SK-N-SH (cell line): Measurements from ENCODE around the gene DVL2. TPM values are rescaled to one million over a fixed set of nuclear protein-coding genes. Genes with fewer than 3 reads are reported as not detected.

Experiments used
- CTCF ChIA-PET: fragments of 300-600, 350-600 bp; formaldehyde crosslinking; extraction: SDS; loops from one replicate; lab custom pipeline; 2021; lab: Yijun Ruan, JAX
- POLR2A ChIA-PET: fragments of 350-600 bp; sonication (Branson Sonifier 250); formaldehyde crosslinking; extraction: SDS; loops from one replicate; lab custom pipeline; 2020; ENCODE audit warnings: antibody characterized with exemption, inconsistent platforms; lab: Yijun Ruan, JAX
- DNase-seq: peaks from one replicate; pipeline ENCODE4 v3.0.0; 2012
- H2AFZ ChIP-seq: fragments of 200-600 bp; sonication (generic); 2 replicates; pipeline ENCODE4 v1.8.1; 2016; ENCODE audit warnings: antibody characterized with exemption, mild to moderate bottlenecking, low read depth
- H3F3A ChIP-seq: fragments of 200-600 bp; sonication (generic); replicated peaks from 2 replicates; pipeline ENCODE3; 2016; ENCODE audit warnings: antibody characterized with exemption, mild to moderate bottlenecking; ENCODE audit not compliant: insufficient read depth
- H3K27ac ChIP-seq, 2 experiments: fragments of 200-500 bp in 1 of 2; fragments of 200-600 bp in 1 of 2; sonication (Bioruptor generic) in 1 of 2; sonication (generic), shearing (Covaris generic) in 1 of 2; 2 replicates each; pipeline versions ENCODE4 v1.5.1 to v1.6.1; 2014 to 2016; ENCODE audit warnings: low read depth in 2 of 2, inconsistent platforms in 1 of 2, low read length in 1 of 2, mild to moderate bottlenecking in 1 of 2, mixed read lengths in 1 of 2
- H3K27me3 ChIP-seq: fragments of 200-600 bp; sonication (generic), shearing (Covaris generic); 2 replicates; pipeline ENCODE4 v1.6.1; 2016; ENCODE audit warnings: mixed run types; ENCODE audit not compliant: insufficient read depth
- H3K36me3 ChIP-seq, 2 experiments: fragments of 200-500 bp in 1 of 2; fragments of 200-600 bp in 1 of 2; sonication (Bioruptor generic) in 1 of 2; sonication (generic) in 1 of 2; replicated peaks in 1 of 2; 2 replicates each; pipeline versions ENCODE3 to v1.5.1; 2014 to 2016; ENCODE audit warnings: low read length in 1 of 2, mild to moderate bottlenecking in 1 of 2; ENCODE audit not compliant: insufficient read depth in 2 of 2, control insufficient read depth in 1 of 2
- H3K4me1 ChIP-seq, 2 experiments: fragments of 200-500 bp in 1 of 2; fragments of 200-600 bp in 1 of 2; sonication (Bioruptor generic) in 1 of 2; sonication (generic), shearing (Covaris generic) in 1 of 2; 2 replicates each; pipeline versions ENCODE4 v1.5.1 to v1.6.1; 2014 to 2016; ENCODE audit warnings: low read depth in 1 of 2, low read length in 1 of 2, mixed run types in 1 of 2; ENCODE audit not compliant: insufficient read depth in 2 of 2, control insufficient read depth in 1 of 2
- H3K4me2 ChIP-seq: fragments of 200-600 bp; sonication (generic), shearing (Covaris generic); 2 replicates; pipeline ENCODE4 v1.6.1; 2017; ENCODE audit warnings: mixed run types
- H3K4me3 ChIP-seq, 2 experiments: fragments of 200-500 bp in 1 of 2; fragments of 200-600 bp in 1 of 2; sonication (Bioruptor generic) in 1 of 2; sonication (generic), shearing (Covaris generic) in 1 of 2; 2 replicates each; pipeline versions ENCODE4 v1.5.1 to v1.8.1; 2014 to 2016; ENCODE audit warnings: low read depth in 2 of 2, inconsistent platforms in 1 of 2, low read length in 1 of 2, mild to moderate bottlenecking in 1 of 2, mixed read lengths in 1 of 2, moderate library complexity in 1 of 2
- H3K79me2 ChIP-seq: fragments of 200-600 bp; sonication (generic); 2 replicates; pipeline ENCODE4 v1.8.1; 2017; ENCODE audit warnings: mild to moderate bottlenecking; ENCODE audit not compliant: insufficient read depth
- H3K9ac ChIP-seq: fragments of 200-600 bp; sonication (generic); 2 replicates; pipeline ENCODE4 v1.6.1; 2017; ENCODE audit warnings: mixed run types
- H3K9me2 ChIP-seq: fragments of 200-600 bp; sonication (generic); 2 replicates; pipeline ENCODE4 v1.6.1; 2017; ENCODE audit warnings: mixed run types
- H3K9me3 ChIP-seq: fragments of 200-600 bp; sonication (generic); 2 replicates; pipeline ENCODE4 v1.6.1; 2017; ENCODE audit warnings: mixed run types, mild to moderate bottlenecking, moderate library complexity
- H4K20me1 ChIP-seq: fragments of 200-600 bp; sonication (generic); 2 replicates; pipeline ENCODE4 v1.6.1; 2017; ENCODE audit warnings: mild to moderate bottlenecking, mixed run types; ENCODE audit not compliant: insufficient read depth
- FOXJ3 ChIP-seq: sonication (generic); formaldehyde crosslinking; IDR thresholded peaks from 2 replicates; pipeline ENCODE4 v1.5.1; 2020; ENCODE audit warnings: mild to moderate bottlenecking, missing genetic modification reagents
- GABPA ChIP-seq: IDR thresholded peaks from 2 replicates; pipeline ENCODE4 v1.4.0; 2012; ENCODE audit warnings: low read depth, mild to moderate bottlenecking
- GATA2 ChIP-seq: sonication (generic); formaldehyde crosslinking; IDR thresholded peaks from 2 replicates; pipeline ENCODE4 v1.5.0; 2020; ENCODE audit warnings: mild to moderate bottlenecking, missing genetic modification reagents
- MXI1 ChIP-seq: IDR thresholded peaks from 2 replicates; pipeline ENCODE4 v1.6.1; 2012; ENCODE audit warnings: mild to moderate bottlenecking, low read depth, low read length, improper control_type of control experiment
- POLR2AphosphoS5 ChIP-seq: IDR thresholded peaks from 2 replicates; pipeline ENCODE4 v1.6.1; 2012; ENCODE audit warnings: low read depth, low read length
- RCOR1 ChIP-seq: fragments of 150-350 bp; IDR thresholded peaks from 2 replicates; pipeline ENCODE4 v1.6.1; 2017; ENCODE audit warnings: antibody characterized with exemption, low read length
- REST ChIP-seq: IDR thresholded peaks from 2 replicates; pipeline ENCODE4 v1.6.1; 2012; ENCODE audit warnings: mild to moderate bottlenecking, low read depth, low read length, moderate library complexity
- SMC3 ChIP-seq: IDR thresholded peaks from 2 replicates; pipeline ENCODE4 v1.6.1; 2012; ENCODE audit warnings: low read depth, low read length, improper control_type of control experiment
- TAF1 ChIP-seq: IDR thresholded peaks from 2 replicates; pipeline ENCODE4 v1.6.1; 2012; ENCODE audit warnings: low read depth, mild to moderate bottlenecking, low read length, moderate library complexity, borderline replicate concordance
- WGBS: methylation state at CpG from one replicate; pipeline ENCODE4 v1.1.6; 2017; ENCODE audit warnings: low lambda C conversion rate; 5-methylcytosine and 5-hydroxymethylcytosine counted together
- polyA plus RNA-seq, 3 experiments: library from polyadenylated mRNA; depleted of rRNA; stranded (reverse); fragments of >200 nt; gene quantifications; 2 replicates each; pipeline ENCODE4 v1.2.3, GENCODE V29; 2012
- TF ChIP-seq, protein P1 (sequence below): IDR thresholded peaks from 2 replicates; pipeline ENCODE4 v1.4.0; 2012; ENCODE audit warnings: low read depth, borderline replicate concordance
- TF ChIP-seq, protein P2 (sequence below): fragments of 200-600 bp; sonication (generic); IDR thresholded peaks from 2 replicates; pipeline ENCODE4 v1.6.1; 2017; ENCODE audit warnings: antibody characterized with exemption, mild to moderate bottlenecking, moderate library complexity

DVL2 gene
- polyA plus RNA-seq, 1 of the 3 experiments (the other 2 are of a cell fraction), result 8.3 TPM

DNA sequence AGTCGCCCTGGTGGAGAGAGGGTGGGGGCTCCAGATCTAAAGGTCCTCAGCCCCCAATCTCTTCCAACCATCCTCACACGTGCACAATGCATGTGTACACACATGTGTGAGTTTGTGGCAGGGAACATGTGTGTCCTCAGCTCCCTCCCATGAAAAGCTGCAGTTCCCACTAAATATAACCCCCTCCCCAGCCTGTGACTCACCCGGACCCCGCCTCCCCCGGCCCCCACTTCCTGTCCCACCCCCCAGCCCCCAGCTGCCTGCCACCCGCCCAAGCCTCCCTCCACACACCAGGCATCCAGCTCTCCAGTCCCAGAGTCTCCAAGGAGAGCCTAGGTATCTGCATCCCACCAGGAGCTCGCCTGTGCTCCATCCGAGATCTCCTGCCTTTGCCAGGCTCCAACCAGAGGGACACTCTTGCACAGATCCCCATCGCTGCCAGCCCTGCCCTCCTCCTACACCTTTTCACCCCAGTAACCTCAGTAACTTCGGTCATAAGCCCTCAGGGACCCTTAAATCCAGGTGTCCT lies 18.6 kb downstream of the DVL2 start:
- POLR2A ChIA-PET, result interaction anchor here (0.9 to 1.3 kb wide), 3 partner anchors 19 to 27 kb away, joined by 3 to 6 read pairs (median 6); partner anchors contain the start of genes DVL2, GABARAP and PHF23
- Histone ChIP-seq H2AFZ (no peak overlapping the region), H3K27ac (peak overlapping the region; percentile 88 to 96), H3F3A (peaks cover 46% of the 10 kb centered on the region), H3K36me3 (peaks cover 0 to under 1% of the 10 kb centered on the region in 2 experiments), H3K9ac (peak overlapping the region; percentile 88), H3K4me3 (peak overlapping the region; percentile 61 to 74), H3K27me3 (no peaks in the 10 kb centered on the region), H3K4me2 (peak overlapping the region; percentile 97), H3K79me2 (peaks cover 54% of the 10 kb centered on the region), H3K9me2 (no peaks in the 10 kb centered on the region), H3K4me1 (peaks cover 26 to 60% of the 10 kb centered on the region in 2 experiments; a peak in 3 of 4 replicates), H3K9me3 (no peaks in the 10 kb centered on the region), H4K20me1 (peaks cover 23% of the 10 kb centered on the region)
- 0 out of 2 replicates have a peak, but pooled peaks have one; percentile 27 for TF ChIP-seq POLR2AphosphoS5
- no peak for TF ChIP-seq GABPA
- TF ChIP-seq RCOR1, result no peak
- TF ChIP-seq, protein P1, sequence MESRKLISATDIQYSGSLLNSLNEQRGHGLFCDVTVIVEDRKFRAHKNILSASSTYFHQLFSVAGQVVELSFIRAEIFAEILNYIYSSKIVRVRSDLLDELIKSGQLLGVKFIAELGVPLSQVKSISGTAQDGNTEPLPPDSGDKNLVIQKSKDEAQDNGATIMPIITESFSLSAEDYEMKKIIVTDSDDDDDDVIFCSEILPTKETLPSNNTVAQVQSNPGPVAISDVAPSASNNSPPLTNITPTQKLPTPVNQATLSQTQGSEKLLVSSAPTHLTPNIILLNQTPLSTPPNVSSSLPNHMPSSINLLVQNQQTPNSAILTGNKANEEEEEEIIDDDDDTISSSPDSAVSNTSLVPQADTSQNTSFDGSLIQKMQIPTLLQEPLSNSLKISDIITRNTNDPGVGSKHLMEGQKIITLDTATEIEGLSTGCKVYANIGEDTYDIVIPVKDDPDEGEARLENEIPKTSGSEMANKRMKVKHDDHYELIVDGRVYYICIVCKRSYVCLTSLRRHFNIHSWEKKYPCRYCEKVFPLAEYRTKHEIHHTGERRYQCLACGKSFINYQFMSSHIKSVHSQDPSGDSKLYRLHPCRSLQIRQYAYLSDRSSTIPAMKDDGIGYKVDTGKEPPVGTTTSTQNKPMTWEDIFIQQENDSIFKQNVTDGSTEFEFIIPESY, result no peak
- TF ChIP-seq MXI1, result no peak
- TF ChIP-seq GATA2 (CRISPR knock-in tag), result no peak
- no peak for TF ChIP-seq REST
- TF ChIP-seq, protein P2, sequence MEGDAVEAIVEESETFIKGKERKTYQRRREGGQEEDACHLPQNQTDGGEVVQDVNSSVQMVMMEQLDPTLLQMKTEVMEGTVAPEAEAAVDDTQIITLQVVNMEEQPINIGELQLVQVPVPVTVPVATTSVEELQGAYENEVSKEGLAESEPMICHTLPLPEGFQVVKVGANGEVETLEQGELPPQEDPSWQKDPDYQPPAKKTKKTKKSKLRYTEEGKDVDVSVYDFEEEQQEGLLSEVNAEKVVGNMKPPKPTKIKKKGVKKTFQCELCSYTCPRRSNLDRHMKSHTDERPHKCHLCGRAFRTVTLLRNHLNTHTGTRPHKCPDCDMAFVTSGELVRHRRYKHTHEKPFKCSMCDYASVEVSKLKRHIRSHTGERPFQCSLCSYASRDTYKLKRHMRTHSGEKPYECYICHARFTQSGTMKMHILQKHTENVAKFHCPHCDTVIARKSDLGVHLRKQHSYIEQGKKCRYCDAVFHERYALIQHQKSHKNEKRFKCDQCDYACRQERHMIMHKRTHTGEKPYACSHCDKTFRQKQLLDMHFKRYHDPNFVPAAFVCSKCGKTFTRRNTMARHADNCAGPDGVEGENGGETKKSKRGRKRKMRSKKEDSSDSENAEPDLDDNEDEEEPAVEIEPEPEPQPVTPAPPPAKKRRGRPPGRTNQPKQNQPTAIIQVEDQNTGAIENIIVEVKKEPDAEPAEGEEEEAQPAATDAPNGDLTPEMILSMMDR, result no peak
- TF ChIP-seq TAF1, result peak; percentile 42; the same call in 1 of the 2 replicates
- no peak for TF ChIP-seq SMC3
- no peak for TF ChIP-seq FOXJ3 (CRISPR knock-in tag)
- CTCF ChIA-PET, result interaction anchor here (1.0 to 3.7 kb wide), 8 partner anchors 8 to 193 kb away, joined by 3 to 37 read pairs (median 5); partner anchors contain the start of gene DVL2
- 7% methylated on average over 10 of the region's 10 CpGs for WGBS
- peak; percentile 59 for DNase-seq
